Myocyte (in vitro differentiated cells): ENCODE data around the gene ZNF491. TPM values are rescaled to one million over a fixed set of nuclear protein-coding genes. Genes with fewer than 3 reads are reported as not detected.

ENCODE experiments used
- total RNA-seq: library from RNA; depleted of rRNA; stranded (reverse); fragments of >200 nt; gene quantifications from 2 replicates; pipeline ENCODE4 v1.2.3, GENCODE V29; 2014

The ZNF491 gene
- total RNA-seq, 1 donor from 2014 or later: 2.3 TPM

Other genes starting within 250 kb of the ZNF491 start
- 15.0 and 23.9 TPM in 2 replicates for gene ELOF1, start 239.3 kb upstream of the ZNF491 start, total RNA-seq
- 0.52 and 1.4 TPM in 2 replicates for gene ACP5, start 220.9 kb upstream of the ZNF491 start, total RNA-seq
- gene ZNF627, start 201.0 kb upstream of the ZNF491 start, total RNA-seq: 18.7 and 18.9 TPM in 2 replicates
- 4.6 and 5.5 TPM in 2 replicates for gene ZNF823, start 59.6 kb upstream of the ZNF491 start, total RNA-seq
- gene ZNF441, start 31.5 kb upstream of the ZNF491 start, total RNA-seq: 12.6 and 13.7 TPM in 2 replicates
- 6.5 and 6.9 TPM in 2 replicates for gene ZNF440, start 15.8 kb downstream of the ZNF491 start, total RNA-seq
- gene ZNF439, start 50.2 kb downstream of the ZNF491 start, total RNA-seq: 0.08 and 0.10 TPM in 2 replicates
- 6.3 and 8.8 TPM in 2 replicates for gene ZNF69, start 89.3 kb downstream of the ZNF491 start, total RNA-seq
- gene ZNF700, start 126.6 kb downstream of the ZNF491 start, total RNA-seq: 7.4 and 10.1 TPM in 2 replicates
- 0.59 and 1.4 TPM in 2 replicates for gene ZNF763, start 166.5 kb downstream of the ZNF491 start, total RNA-seq
- 10.5 and 11.1 TPM in 2 replicates for gene ZNF433, start 237.2 kb downstream of the ZNF491 start, total RNA-seq